GM21737 (cell line): Measurements from ENCODE around the gene ZNF775.

Source experiments
- ATAC-seq: cut with Tn5 transposase; IDR thresholded peaks from one replicate; pipeline ENCODE4 v1.9.1; 2021; ENCODE audit warnings: mild to moderate bottlenecking, moderate library complexity; ENCODE audit not compliant: unreplicated experiment

Gene ZNF775

GRCh38 chr7:150412016-150412415, 32.9 kb downstream of the ZNF775 start:
- ATAC-seq = no peak

DNA sequence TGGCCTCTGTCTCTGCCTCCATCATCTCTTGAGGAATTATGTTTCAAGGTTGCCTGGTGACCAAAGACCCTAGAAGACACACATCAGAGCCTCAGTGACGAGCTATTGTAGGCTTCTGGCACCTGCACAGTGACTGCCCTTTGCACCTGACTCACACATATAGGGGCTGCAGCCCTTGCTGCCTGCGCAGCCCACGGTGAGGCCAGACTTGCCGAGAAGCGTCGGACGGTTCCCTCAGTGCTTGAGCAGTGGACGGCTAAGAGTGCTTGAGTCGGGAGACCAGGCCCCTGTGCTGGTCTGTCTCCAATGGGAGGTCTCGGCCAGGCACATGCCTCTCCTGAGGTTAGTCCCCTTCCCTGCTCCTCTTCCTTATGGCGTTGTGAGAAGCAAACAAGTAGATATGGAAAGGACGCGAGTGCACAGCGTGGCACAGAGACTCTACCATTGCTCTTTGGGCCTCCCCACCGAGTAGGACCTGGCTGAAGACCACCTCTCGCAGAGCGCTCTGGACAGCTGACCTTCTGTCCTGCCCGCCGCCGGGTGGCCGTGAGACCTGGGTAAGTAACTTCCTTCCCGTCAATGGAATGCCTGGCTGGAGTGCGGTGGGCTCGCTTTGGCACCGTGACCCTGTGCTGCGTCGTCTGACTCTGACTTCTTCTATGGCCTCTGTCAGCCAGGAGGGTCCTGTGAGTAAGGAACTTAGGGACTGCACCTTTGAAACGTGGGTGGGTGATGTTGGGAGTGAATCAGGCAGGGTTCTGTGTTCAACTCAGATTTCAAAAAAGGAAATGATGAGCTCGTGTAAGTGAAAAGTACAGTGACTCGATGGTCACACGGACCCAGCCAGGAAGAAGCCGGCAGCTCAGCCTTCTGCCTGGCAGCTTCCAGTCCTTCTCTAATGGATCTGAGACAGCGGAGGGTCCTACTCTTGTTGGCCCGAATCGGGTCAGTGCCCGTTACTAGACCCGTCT, 33.7 kb downstream of the ZNF775 start:
- ATAC-seq = no peak

- ATAC-seq = no peak
These were observed 34.5 kb downstream of the ZNF775 start for GRCh38 chr7:150413640-150414081.

DNA sequence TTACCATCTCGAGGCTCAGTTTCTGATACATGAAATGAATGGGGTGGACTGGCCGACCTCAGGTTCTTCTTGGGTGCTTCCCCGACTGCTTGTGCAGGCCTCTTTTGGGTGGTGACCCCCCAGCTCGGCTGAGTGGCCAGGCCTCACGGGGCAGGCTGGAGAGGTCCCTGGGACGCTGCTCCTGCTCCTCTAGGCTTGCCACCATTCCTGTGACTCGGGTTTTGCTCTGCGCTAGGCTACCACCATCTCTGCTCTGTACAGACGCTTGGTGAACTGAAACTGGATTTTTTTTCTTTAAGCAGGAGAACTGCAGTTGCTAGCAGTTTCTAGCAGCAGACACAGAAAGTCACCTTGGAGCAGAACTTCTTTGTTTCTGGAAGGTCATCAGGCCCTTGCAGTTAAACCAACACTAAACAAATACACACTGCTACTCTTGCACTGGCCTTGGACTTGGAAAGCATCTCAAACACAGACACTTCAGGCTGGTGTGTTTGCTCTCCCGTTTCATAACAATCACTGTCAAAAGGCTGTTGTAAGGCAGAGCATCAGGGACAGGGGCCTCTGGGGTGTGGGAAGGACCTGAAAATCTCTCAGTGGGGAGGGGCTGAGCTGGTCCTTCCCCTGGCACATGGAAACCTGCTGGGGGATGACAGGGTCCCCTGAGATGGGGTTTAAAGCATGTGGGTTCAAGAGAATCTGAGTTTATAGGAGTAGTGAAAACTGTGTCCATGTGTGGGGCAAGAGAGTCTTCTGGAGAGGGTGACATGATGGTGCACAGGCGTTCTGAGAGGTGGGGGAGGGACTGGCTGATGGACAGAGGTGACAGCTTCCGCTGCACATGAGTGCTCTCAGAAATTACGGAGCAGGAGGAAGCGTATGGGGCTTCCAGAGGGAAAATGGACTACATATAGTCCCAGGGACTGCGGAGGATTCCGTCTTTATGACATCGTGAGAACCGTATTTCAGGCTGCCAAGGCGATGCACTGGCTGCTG, 36.3 kb downstream of the ZNF775 start:
- no peak for ATAC-seq

DNA sequence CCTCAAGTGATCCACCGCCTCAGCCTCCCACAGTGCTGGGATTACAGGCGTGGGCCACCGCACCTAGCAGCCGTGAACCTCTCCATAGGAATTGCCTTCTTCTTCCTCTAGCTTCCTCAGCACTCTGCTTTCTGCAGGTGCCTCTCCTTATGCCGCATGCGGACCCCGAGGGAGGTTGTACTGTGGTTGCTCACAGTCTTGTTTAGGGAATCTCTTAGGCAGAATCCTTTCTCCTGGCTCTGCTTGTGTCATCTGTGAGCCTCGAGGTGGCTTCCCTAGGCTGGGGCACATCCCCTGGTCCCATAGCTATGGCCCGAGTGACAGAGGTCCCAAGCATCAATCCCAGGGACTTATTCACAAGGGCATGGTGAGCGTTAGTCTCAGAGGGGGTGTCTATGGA, 38.1 kb downstream of the ZNF775 start:
- ATAC-seq = no peak

DNA sequence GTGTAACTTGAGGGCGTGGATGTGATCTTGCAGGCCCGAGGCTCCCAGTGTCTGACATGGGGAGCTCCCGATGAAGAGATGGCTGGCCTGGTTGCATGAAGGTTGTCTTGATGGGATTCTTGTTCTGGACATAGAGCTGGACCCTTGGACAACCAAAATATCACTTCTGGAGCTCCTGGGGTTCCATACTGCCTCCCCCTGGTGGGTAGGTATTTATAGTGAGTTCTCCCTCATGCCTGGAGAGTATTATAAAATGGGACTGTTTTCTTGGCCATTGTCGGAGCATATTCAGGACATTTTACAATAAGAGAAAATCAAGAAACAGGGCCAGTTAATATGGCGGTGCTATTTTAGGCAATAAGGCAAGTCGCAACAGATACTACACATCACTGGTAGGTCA, 38.7 kb downstream of the ZNF775 start:
- no peak for ATAC-seq

- no peak for ATAC-seq
These were observed 41.1 kb downstream of the ZNF775 start for GRCh38 chr7:150420242-150420641.

DNA sequence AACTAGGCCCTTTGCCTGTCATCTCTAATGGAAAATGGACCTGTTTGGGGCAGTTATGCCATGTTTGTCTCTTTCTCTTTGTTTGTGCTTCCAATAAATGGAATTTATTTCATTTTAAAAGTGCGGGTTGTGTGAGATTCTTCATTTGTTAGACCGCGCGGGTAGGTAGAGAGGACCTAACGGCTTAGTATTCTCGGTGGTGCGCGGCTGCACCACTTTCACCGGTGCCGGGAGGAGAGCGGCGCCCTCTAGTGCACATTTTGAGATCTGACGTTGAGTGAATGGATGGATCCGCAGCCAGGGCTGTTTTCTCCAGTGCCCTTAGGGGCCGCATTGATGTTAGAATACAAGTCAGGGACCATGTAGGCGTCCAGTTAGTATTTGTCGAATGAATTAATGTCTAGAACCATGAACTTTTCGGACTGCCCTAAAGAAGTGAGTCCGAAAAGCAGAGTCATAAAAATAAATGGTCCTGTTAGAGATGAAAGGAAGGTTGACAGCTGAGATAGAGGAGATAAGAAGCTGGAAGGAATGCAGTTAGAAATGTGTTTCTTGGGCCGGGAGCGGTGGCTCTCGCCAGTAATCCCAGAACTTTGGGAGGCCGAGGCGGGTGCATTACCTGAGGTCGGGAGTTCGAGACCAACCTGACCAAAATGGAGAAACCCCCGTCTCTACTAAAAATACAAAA, 42.0 kb downstream of the ZNF775 start:
- ATAC-seq = peak; percentile 97

GRCh38 chr7:150421831-150422230, 42.7 kb downstream of the ZNF775 start:
- no peak for ATAC-seq

DNA sequence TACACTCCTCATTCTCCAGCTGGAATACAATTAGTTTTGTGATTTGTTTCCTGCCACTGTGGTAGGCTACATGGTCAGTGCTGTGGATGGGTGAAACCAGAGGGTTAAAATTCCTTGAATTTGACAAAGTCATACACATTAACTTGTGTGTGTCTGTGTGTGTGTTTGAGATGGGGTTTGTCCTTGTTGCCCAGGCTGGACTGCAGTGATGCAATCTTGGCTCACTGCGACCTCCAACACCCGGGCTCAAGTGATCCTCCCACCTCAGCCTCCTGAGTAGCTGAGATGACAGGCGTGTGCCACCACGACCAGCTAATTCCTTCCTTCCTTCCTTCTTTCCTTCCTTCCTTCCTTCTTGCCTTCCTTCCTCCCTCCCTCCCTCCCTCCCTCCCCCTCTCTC, 46.5 kb downstream of the ZNF775 start:
- ATAC-seq = no peak

DNA sequence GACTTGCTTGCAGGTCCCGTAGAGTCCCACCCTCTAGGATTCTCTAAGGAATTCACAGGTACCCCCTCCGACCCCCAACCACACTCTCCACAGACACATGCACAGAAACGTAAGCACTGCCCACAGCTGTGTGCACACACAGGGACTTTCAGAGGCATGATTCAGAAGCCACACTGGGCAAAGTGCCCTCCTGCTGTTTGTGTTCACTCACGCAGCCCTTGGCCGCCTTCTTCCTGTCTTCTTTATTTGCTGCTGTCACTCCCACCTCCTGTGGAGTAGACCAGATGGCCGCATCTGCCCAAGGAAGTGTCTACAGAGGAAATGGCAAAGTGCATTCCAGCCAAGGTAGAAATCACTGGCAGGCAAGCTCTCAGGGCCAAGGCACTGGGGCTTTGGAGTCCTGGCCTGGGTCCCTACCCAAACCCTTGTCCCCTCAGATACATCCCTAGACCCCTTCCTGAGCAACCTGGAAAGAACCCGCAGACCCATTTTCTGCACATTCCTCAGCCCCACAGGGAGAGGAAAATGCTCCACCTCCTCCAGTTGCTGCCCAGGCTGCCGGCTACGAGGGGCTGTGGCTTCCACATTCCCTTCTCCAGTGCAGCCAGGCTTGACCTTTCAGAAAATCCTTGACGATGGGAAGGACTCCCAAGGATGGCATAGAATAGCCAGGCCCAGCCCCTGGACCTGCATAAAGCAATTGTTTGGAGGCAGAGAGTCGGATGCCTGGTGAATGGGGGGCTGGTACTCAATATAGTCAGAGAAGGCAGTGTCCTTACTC, 49.7 kb downstream of the ZNF775 start:
- peak; percentile 45 for ATAC-seq

DNA sequence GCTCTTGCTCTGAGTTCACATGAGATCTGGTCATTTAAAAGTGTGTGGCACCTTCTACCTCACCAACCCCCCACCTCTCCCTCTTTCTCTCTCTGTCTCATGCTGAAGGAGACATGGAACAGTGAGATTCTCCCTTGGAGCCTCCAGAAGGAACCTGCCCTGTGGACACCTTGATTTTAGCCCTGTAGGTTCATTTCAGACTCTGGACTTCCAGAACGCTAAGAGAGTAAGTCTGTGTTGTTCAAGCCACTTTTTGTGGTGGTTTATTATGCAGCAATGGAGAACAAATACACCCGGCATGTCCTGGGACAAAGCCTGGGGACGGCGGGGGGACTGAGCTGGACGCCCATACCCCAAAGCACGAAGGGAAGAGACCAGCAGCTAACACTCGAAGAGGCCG, 50.6 kb downstream of the ZNF775 start:
- no peak for ATAC-seq

- no peak for ATAC-seq
These were observed 51.4 kb downstream of the ZNF775 start for GRCh38 chr7:150430465-150431085.

GRCh38 chr7:150431839-150432658, 52.9 kb downstream of the ZNF775 start:
- no peak for ATAC-seq

GRCh38 chr7:150432915-150433892, 54.1 kb downstream of the ZNF775 start:
- ATAC-seq = no peak

- no peak for ATAC-seq
These were observed 55.1 kb downstream of the ZNF775 start for GRCh38 chr7:150434240-150434639.

- no peak for ATAC-seq
These were observed 55.9 kb downstream of the ZNF775 start for GRCh38 chr7:150435047-150435389.
